Trophoblast cell (in vitro differentiated cells and primary cell): Measurements from ENCODE around the gene TTLL11.
"Not testable (repeated sequence)": the region's sequence is repeated elsewhere in the genome, so short reads cannot be mapped to it uniquely, and the experiment has no call there.

Source experiments
- DNase-seq, 2 donors: peaks; one replicate each; pipeline ENCODE4 v3.0.0-alpha.2; 2016
- H2AFZ ChIP-seq: 2 replicates; pipeline ENCODE4 v1.6.1; 2013; ENCODE audit warnings: low read length, moderate library complexity, mild to moderate bottlenecking; ENCODE audit not compliant: insufficient read depth, poor library complexity
- H2AK5ac ChIP-seq: 2 replicates; pipeline ENCODE4 v1.6.1; 2013; ENCODE audit warnings: mild to moderate bottlenecking, low read length
- H2BK120ac ChIP-seq: 2 replicates; pipeline ENCODE4 v1.6.1; 2013; ENCODE audit warnings: low read length, mild to moderate bottlenecking, moderate library complexity; ENCODE audit not compliant: insufficient read depth, poor library complexity
- H2BK12ac ChIP-seq: 2 replicates; pipeline ENCODE4 v1.6.1; 2013; ENCODE audit warnings: mild to moderate bottlenecking, low read length, moderate library complexity
- H2BK5ac ChIP-seq: 2 replicates; pipeline ENCODE4 v1.6.1; 2013; ENCODE audit warnings: low read length, low read depth, moderate library complexity, mild to moderate bottlenecking; ENCODE audit not compliant: poor library complexity
- H3K14ac ChIP-seq: 2 replicates; pipeline ENCODE4 v1.6.1; 2013; ENCODE audit warnings: mild to moderate bottlenecking, low read length
- H3K18ac ChIP-seq: 2 replicates; pipeline ENCODE4 v1.6.1; 2013; ENCODE audit warnings: mild to moderate bottlenecking, low read length
- H3K23ac ChIP-seq: 2 replicates; pipeline ENCODE4 v1.6.1; 2013; ENCODE audit warnings: low read length
- H3K27ac ChIP-seq: 2 replicates; pipeline ENCODE4 v1.5.1; 2013; ENCODE audit warnings: low read depth, mild to moderate bottlenecking, inconsistent platforms, low read length, moderate library complexity
- H3K27me3 ChIP-seq: 2 replicates; pipeline ENCODE4 v1.6.1; 2013; ENCODE audit warnings: inconsistent platforms, mild to moderate bottlenecking, low read length, moderate library complexity; ENCODE audit not compliant: insufficient read depth
- H3K36me3 ChIP-seq, 2 experiments: 1 replicate in 1 of 2; 2 replicates in 1 of 2; pipeline ENCODE4 v1.6.1; 2013; ENCODE audit warnings: low read length in 2 of 2, mild to moderate bottlenecking in 2 of 2, moderate library complexity in 1 of 2; ENCODE audit not compliant: insufficient read depth in 2 of 2, control insufficient read depth in 1 of 2
- H3K4ac ChIP-seq: 2 replicates; pipeline ENCODE4 v1.6.1; 2013; ENCODE audit warnings: low read depth, mild to moderate bottlenecking, low read length, moderate library complexity
- H3K4me1 ChIP-seq, 2 experiments: 1 replicate in 1 of 2; 2 replicates in 1 of 2; pipeline ENCODE4 v1.6.1; 2013; ENCODE audit warnings: low read length in 2 of 2, mild to moderate bottlenecking in 2 of 2, moderate library complexity in 1 of 2; ENCODE audit not compliant: insufficient read depth in 2 of 2, control insufficient read depth in 1 of 2
- H3K4me2 ChIP-seq: 2 replicates; pipeline ENCODE4 v1.6.1; 2013; ENCODE audit warnings: inconsistent platforms, mild to moderate bottlenecking, low read length, moderate library complexity
- H3K4me3 ChIP-seq: 2 replicates; pipeline ENCODE4 v1.5.1; 2013; ENCODE audit warnings: mild to moderate bottlenecking, low read depth, low read length, inconsistent platforms
- H3K79me1 ChIP-seq: one replicate; pipeline ENCODE4 v1.6.1; 2013; ENCODE audit warnings: low read length
- H3K79me2 ChIP-seq: 2 replicates; pipeline ENCODE4 v1.6.1; 2013; ENCODE audit warnings: low read length, mild to moderate bottlenecking; ENCODE audit not compliant: control insufficient read depth, insufficient read depth, poor library complexity
- H3K9ac ChIP-seq: 2 replicates; pipeline ENCODE4 v1.6.1; 2013; ENCODE audit warnings: mild to moderate bottlenecking, low read length
- H3K9me3 ChIP-seq: 2 replicates; pipeline ENCODE4 v1.6.1; 2013; ENCODE audit warnings: low read depth, mild to moderate bottlenecking, control low read depth, inconsistent platforms, low read length; ENCODE audit not compliant: insufficient read depth
- H4K12ac ChIP-seq: 2 replicates; pipeline ENCODE4 v1.6.1; 2013; ENCODE audit warnings: low read depth, mild to moderate bottlenecking, low read length, moderate library complexity
- H4K8ac ChIP-seq: 2 replicates; pipeline ENCODE4 v1.6.1; 2013; ENCODE audit warnings: low read depth, mild to moderate bottlenecking, low read length, moderate library complexity
- H4K91ac ChIP-seq: one replicate; pipeline ENCODE4 v1.6.1; 2013; ENCODE audit warnings: low read depth, mild to moderate bottlenecking, low read length, moderate library complexity
- WGBS: extraction: QIAGEN DNeasy Blood & Tissue Kit; methylation state at CpG from one replicate; pipeline ENCODE4 v1.1.7; 2013; ENCODE audit warnings: missing lambda C conversion rate; ENCODE audit not compliant: insufficient read length, insufficient coverage; ENCODE audit errors: extremely low coverage; 5-methylcytosine and 5-hydroxymethylcytosine counted together

Gene TTLL11

GRCh38 chr9:122004589-122004988, 88.5 kb downstream of the TTLL11 start:
- Histone ChIP-seq H3K4me1 (no peaks in the 10 kb centered on the region), H2BK5ac (no peak overlapping the region), H3K27me3 (no peaks in the 10 kb centered on the region), H2AFZ (no peak overlapping the region), H3K9ac (peak overlapping the region; percentile 48), H3K4me2 (no peak overlapping the region), H3K23ac (peak overlapping the region; percentile 58), H3K18ac (no peak overlapping the region), H3K4ac (no peak overlapping the region), H4K8ac (no peak overlapping the region), H2BK12ac (no peak overlapping the region), H3K79me2 (no peaks in the 10 kb centered on the region), H2BK120ac (no peak overlapping the region), H3K14ac (no peak overlapping the region), H3K79me1 (no peaks in the 10 kb centered on the region), H3K4me3 (no peak overlapping the region), H3K27ac (no peak overlapping the region), H4K12ac (no peak overlapping the region), H2AK5ac (no peak overlapping the region), H4K91ac (no peak overlapping the region), H3K9me3 (no peaks in the 10 kb centered on the region), H3K36me3 (no peaks in the 10 kb centered on the region)
- DNase-seq: no peak
- WGBS: no CpG with 5 or more reads among the region's 6 CpGs

- H3K27me3 ChIP-seq: no peaks in the 10 kb centered on the region
- H4K12ac ChIP-seq: no peak overlapping the region
- no peak overlapping the region for H2AK5ac ChIP-seq
- no peaks in the 10 kb centered on the region for H3K9me3 ChIP-seq
- no peak overlapping the region for H3K4me3 ChIP-seq
- no peak overlapping the region for H3K4ac ChIP-seq
- H2BK120ac ChIP-seq: no peak overlapping the region
- no peak overlapping the region for H2AFZ ChIP-seq
- no peaks in the 10 kb centered on the region for H3K36me3 ChIP-seq
- H3K9ac ChIP-seq: no peak overlapping the region
- H3K23ac ChIP-seq: no peak overlapping the region
- no peak overlapping the region for H3K4me2 ChIP-seq
- no peak overlapping the region for H4K8ac ChIP-seq
- no peak overlapping the region for H2BK5ac ChIP-seq
- no peak overlapping the region for H2BK12ac ChIP-seq
- H3K79me1 ChIP-seq: no peaks in the 10 kb centered on the region
- H3K4me1 ChIP-seq: no peaks in the 10 kb centered on the region
- no CpG with 5 or more reads among the region's 9 CpGs for WGBS
- no peak overlapping the region for H3K27ac ChIP-seq
- H3K14ac ChIP-seq: no peak overlapping the region
- DNase-seq: no peak
- H3K18ac ChIP-seq: no peak overlapping the region
- H3K79me2 ChIP-seq: no peaks in the 10 kb centered on the region
- no peak overlapping the region for H4K91ac ChIP-seq
These were observed 91.5 kb downstream of the TTLL11 start for GRCh38 chr9:122001491-122002201.

DNA sequence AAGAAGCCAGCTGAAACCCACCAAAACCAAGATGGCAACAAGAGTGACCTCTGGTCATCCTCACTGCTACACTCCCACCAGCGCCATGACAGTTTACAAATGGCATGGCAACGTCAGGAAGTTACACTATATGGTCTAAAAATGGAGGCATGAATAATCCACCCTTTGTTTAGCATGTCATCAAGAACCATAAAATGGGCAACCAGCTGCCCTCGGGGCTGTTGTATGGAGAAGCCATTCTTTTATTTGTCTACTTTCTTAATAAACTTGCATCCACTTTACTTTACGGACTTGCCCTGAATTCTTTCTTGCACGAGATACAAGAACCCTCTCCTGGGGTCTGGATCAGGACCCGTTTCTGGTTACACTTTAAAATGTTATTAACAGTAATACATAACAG, 92.6 kb downstream of the TTLL11 start:
- not testable (repeated sequence) for H3K4ac ChIP-seq, H2AFZ ChIP-seq, H3K14ac ChIP-seq, H3K23ac ChIP-seq, H4K91ac ChIP-seq, H2BK12ac ChIP-seq, H2BK5ac ChIP-seq, H3K36me3 ChIP-seq, H2AK5ac ChIP-seq, H3K4me3 ChIP-seq, H4K12ac ChIP-seq, H3K79me1 ChIP-seq, DNase-seq, H3K9me3 ChIP-seq, H3K27ac ChIP-seq, H3K4me2 ChIP-seq, H2BK120ac ChIP-seq, H4K8ac ChIP-seq, H3K18ac ChIP-seq, H3K27me3 ChIP-seq, H3K4me1 ChIP-seq, H3K79me2 ChIP-seq, H3K9ac ChIP-seq
- no CpG with 5 or more reads among the region's 6 CpGs for WGBS

GRCh38 chr9:121999556-121999955, 93.6 kb downstream of the TTLL11 start:
- Histone ChIP-seq H3K4me2 (no peak overlapping the region), H2BK5ac (no peak overlapping the region), H3K14ac (no peak overlapping the region), H2BK120ac (no peak overlapping the region), H3K18ac (no peak overlapping the region), H3K27ac (no peak overlapping the region), H3K79me2 (no peaks in the 10 kb centered on the region), H3K27me3 (no peaks in the 10 kb centered on the region), H3K9ac (no peak overlapping the region), H3K4ac (no peak overlapping the region), H3K79me1 (no peaks in the 10 kb centered on the region), H4K8ac (no peak overlapping the region), H4K91ac (no peak overlapping the region), H3K36me3 (no peaks in the 10 kb centered on the region), H3K9me3 (no peaks in the 10 kb centered on the region), H3K4me3 (no peak overlapping the region), H2AK5ac (no peak overlapping the region), H3K4me1 (no peaks in the 10 kb centered on the region), H2BK12ac (no peak overlapping the region), H3K23ac (no peak overlapping the region), H2AFZ (no peak overlapping the region), H4K12ac (no peak overlapping the region)
- no peak for DNase-seq
- WGBS: no CpG with 5 or more reads among the region's 3 CpGs
